Measurements from ENCODE around the gene LDLRAD3. TPM values are rescaled to one million over a fixed set of nuclear protein-coding genes. Genes with fewer than 3 reads are reported as not detected.

The LDLRAD3 gene
- total RNA-seq, 1 donor from 2014 or later: 7.7 TPM

- H3K27ac ChIP-seq: no peak overlapping the region
- no peak for TF ChIP-seq CTCF (IDR thresholded peaks at IDR 0.05)
- intact Hi-C loops (cut with DNase I): no loop called here
Observed at GRCh38 chr11:35954205-35954604, 10.3 kb downstream of the LDLRAD3 start.

GRCh38 chr11:35955636-35956035 is 11.8 kb downstream of the LDLRAD3 start:
- H3K36me3 ChIP-seq: no peaks in the 10 kb centered on the region
- DNase-seq (no peak), ATAC-seq (no peak)
- no peak overlapping the region for H3K27ac ChIP-seq
- H3K27me3 ChIP-seq (ENCODE audit: low read depth): no peaks in the 10 kb centered on the region
- no peak overlapping the region for H3K4me3 ChIP-seq
- TF ChIP-seq CTCF (IDR thresholded peaks at IDR 0.05): no peak
- H3K9me3 ChIP-seq: no peaks in the 10 kb centered on the region
- intact Hi-C loops (cut with DNase I): no loop called here
- H3K4me1 ChIP-seq: no peaks in the 10 kb centered on the region

More at GRCh38 chr11:35954205-35954604, 10.3 kb downstream of the LDLRAD3 start:
- Histone ChIP-seq H3K9me3 (no peaks in the 10 kb centered on the region), H3K4me1 (no peaks in the 10 kb centered on the region), H3K27me3 (ENCODE audit: low read depth) (no peaks in the 10 kb centered on the region), H3K4me3 (no peak overlapping the region), H3K36me3 (no peaks in the 10 kb centered on the region)
- DNase-seq (no peak), ATAC-seq (no peak)

GRCh38 chr11:35962369-35963138 is 18.7 kb downstream of the LDLRAD3 start:
- Histone ChIP-seq H3K4me3 (no peak overlapping the region), H3K27me3 (ENCODE audit: low read depth) (no peaks in the 10 kb centered on the region), H3K36me3 (no peaks in the 10 kb centered on the region), H3K27ac (no peak overlapping the region), H3K4me1 (no peaks in the 10 kb centered on the region), H3K9me3 (no peaks in the 10 kb centered on the region)
- intact Hi-C loops (cut with DNase I): no loop called here
- DNase-seq (no peak), ATAC-seq (no peak)
- TF ChIP-seq CTCF (IDR thresholded peaks at IDR 0.05): no peak

- no peak for ATAC-seq
- no peaks in the 10 kb centered on the region for H3K27me3 ChIP-seq (ENCODE audit: low read depth)
- H3K9me3 ChIP-seq: no peaks in the 10 kb centered on the region
- H3K36me3 ChIP-seq: no peaks in the 10 kb centered on the region
- intact Hi-C loops (cut with DNase I): no loop called here
- H3K27ac ChIP-seq: no peak overlapping the region
- no peak for TF ChIP-seq CTCF (IDR thresholded peaks at IDR 0.05)
- no peak for DNase-seq
- H3K4me1 ChIP-seq: no peaks in the 10 kb centered on the region
- H3K4me3 ChIP-seq: no peak overlapping the region
Observed at GRCh38 chr11:35963911-35964310, 20.0 kb downstream of the LDLRAD3 start.

- no peak overlapping the region for H3K4me3 ChIP-seq
- no peaks in the 10 kb centered on the region for H3K9me3 ChIP-seq
- no peak overlapping the region for H3K27ac ChIP-seq
- DNase-seq (no peak), ATAC-seq (no peak)
- intact Hi-C loops (cut with DNase I): no loop called here
- no peaks in the 10 kb centered on the region for H3K36me3 ChIP-seq
- H3K4me1 ChIP-seq: peaks cover 3% of the 10 kb centered on the region
- no peaks in the 10 kb centered on the region for H3K27me3 ChIP-seq (ENCODE audit: low read depth)
- TF ChIP-seq CTCF (IDR thresholded peaks at IDR 0.05): no peak
Observed at GRCh38 chr11:35964841-35965240, 21.0 kb downstream of the LDLRAD3 start.

Measured in lower lobe of right lung (tissue), 2 donors.